Measurements from ENCODE around the gene DPYSL5.

DNA sequence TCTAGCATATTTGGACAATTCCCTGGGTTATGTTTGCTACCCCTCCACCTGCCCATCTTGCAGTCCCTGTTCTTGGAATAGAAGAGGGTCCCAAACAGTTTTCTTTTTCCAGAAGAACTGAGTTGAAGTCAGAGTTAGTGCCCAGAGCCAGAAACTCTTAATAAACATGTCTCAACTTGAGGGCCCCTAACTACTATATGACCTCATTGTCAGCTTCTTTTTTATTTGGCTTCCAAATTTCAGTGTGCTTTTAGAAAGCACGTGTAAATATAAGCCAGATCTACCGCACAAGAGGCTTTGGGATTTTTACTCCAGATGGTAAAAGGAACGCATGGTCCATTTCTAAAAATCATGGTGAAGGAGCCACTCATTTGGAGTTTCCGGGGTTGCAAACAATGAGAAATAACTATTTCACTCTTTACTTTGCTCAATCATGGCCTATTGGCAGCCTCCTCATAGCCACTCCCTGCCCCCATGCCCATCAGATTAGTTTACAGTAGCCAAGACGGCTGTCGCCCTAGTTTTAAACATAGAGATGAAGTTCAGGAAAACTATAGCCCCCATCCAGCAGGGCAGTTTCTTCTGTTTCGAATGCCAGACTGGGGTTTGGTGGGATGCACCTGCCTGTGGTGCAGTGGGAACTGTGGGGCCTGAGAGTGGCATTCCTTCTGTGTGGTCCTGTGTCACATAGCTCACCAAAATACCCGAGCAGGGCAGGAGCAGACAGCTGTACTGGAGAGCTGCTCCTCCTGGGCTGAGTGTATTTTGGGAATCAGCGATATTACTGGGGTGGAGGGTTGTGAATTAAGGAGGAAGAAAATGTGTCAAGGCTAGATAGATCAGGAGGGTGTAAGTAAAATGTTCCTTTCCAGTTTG is 124.2 kb downstream of the DPYSL5 start:
- TF ChIP-seq, protein P1, sequence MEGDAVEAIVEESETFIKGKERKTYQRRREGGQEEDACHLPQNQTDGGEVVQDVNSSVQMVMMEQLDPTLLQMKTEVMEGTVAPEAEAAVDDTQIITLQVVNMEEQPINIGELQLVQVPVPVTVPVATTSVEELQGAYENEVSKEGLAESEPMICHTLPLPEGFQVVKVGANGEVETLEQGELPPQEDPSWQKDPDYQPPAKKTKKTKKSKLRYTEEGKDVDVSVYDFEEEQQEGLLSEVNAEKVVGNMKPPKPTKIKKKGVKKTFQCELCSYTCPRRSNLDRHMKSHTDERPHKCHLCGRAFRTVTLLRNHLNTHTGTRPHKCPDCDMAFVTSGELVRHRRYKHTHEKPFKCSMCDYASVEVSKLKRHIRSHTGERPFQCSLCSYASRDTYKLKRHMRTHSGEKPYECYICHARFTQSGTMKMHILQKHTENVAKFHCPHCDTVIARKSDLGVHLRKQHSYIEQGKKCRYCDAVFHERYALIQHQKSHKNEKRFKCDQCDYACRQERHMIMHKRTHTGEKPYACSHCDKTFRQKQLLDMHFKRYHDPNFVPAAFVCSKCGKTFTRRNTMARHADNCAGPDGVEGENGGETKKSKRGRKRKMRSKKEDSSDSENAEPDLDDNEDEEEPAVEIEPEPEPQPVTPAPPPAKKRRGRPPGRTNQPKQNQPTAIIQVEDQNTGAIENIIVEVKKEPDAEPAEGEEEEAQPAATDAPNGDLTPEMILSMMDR (IDR thresholded peaks at IDR 0.05; ENCODE audit: borderline replicate concordance, extremely low read depth, low read length, poor library complexity, severe bottlenecking), result no peak
- TF ChIP-seq EZH2 (IDR thresholded peaks at IDR 0.05; ENCODE audit: borderline replicate concordance, low read depth, low read length, severe bottlenecking), result no peak

All from DND-41 (cell line).